Endothelial cell of umbilical vein (primary cell): ENCODE data around the gene PCDHB13. TPM values are rescaled to one million over a fixed set of nuclear protein-coding genes. Genes with fewer than 3 reads are reported as not detected.
"Not testable (repeated sequence)": the region's sequence is repeated elsewhere in the genome, so short reads cannot be mapped to it uniquely, and the experiment has no call there.

Experiments used
- BruUV-seq: library from RNA; stranded (reverse); fragments of 400-500 nt; replicated peaks from 2 replicates; lab custom pipeline; 2021; lab: Mats Ljungman, UMichigan
- CTCF ChIA-PET: fragments of 300-600, 350-600 bp; sonication (Branson Sonifier 250); formaldehyde crosslinking; loops from one replicate; lab custom pipeline; 2021; ENCODE audit warnings: antibody characterized with exemption, inconsistent platforms; lab: Charles Lee
- POLR2A ChIA-PET: fragments of 300-600, 350-600 bp; sonication (Branson Sonifier 250); formaldehyde crosslinking; loops from one replicate; lab custom pipeline; 2021; ENCODE audit warnings: antibody characterized with exemption, inconsistent platforms; lab: Charles Lee
- DNase-seq: peaks from one replicate; pipeline ENCODE4 v3.0.0-alpha.2; 2011; ENCODE audit warnings: low read depth, low spot score
- FAIRE-seq: peaks from 2 replicates; lab custom pipeline; 2011; peaks lifted over from hg19 to GRCh38; lab: Jason Lieb, UNC
- H2AFZ ChIP-seq: 2 replicates; pipeline ENCODE4 v1.6.0; 2012; ENCODE audit warnings: low read depth, low read length, control low read depth, inconsistent platforms
- H3K27ac ChIP-seq: 2 replicates; pipeline ENCODE4 v1.5.1; 2011; ENCODE audit warnings: low read depth, mild to moderate bottlenecking, control low read depth, low read length, moderate library complexity; ENCODE audit not compliant: insufficient read depth
- H3K27me3 ChIP-seq, 2 experiments: 2 replicates each; pipeline versions ENCODE4 v1.6.0 to v1.6.1; 2011; ENCODE audit warnings: low read length in 2 of 2, mixed read lengths in 1 of 2; ENCODE audit not compliant: control insufficient read depth in 2 of 2, insufficient read depth in 2 of 2
- H3K36me3 ChIP-seq, 2 experiments: 2 replicates in 1 of 2; 3 replicates in 1 of 2; pipeline ENCODE4 v1.5.1; 2011; ENCODE audit warnings: low read length in 2 of 2, mild to moderate bottlenecking in 1 of 2, moderate library complexity in 1 of 2; ENCODE audit not compliant: control insufficient read depth in 2 of 2, insufficient read depth in 2 of 2; ENCODE audit errors: extremely low read depth in 1 of 2
- H3K4me1 ChIP-seq: 3 replicates; pipeline ENCODE4 v1.5.1; 2011; ENCODE audit warnings: mild to moderate bottlenecking, low read length; ENCODE audit not compliant: control insufficient read depth, insufficient read depth; ENCODE audit errors: extremely low read depth
- H3K4me2 ChIP-seq: 2 replicates; pipeline ENCODE4 v1.6.1; 2011; ENCODE audit warnings: low read length, control low read depth, mixed read lengths; ENCODE audit not compliant: insufficient read depth
- H3K4me3 ChIP-seq, 3 experiments: fragments of 200-600 bp in 1 of 3; sonication (generic), shearing (Covaris generic) in 1 of 3; replicated peaks in 1 of 3; 2 replicates each; pipeline ENCODE4 v1.5.1; 2011 to 2016; ENCODE audit warnings: control low read depth in 3 of 3, low read length in 3 of 3, mild to moderate bottlenecking in 2 of 3, inconsistent platforms in 1 of 3, low read depth in 1 of 3, moderate library complexity in 1 of 3; ENCODE audit not compliant: insufficient read depth in 1 of 3
- H3K79me2 ChIP-seq: 2 replicates; pipeline ENCODE4 v1.6.0; 2012; ENCODE audit warnings: low read length, inconsistent platforms; ENCODE audit not compliant: control insufficient read depth, insufficient read depth
- H3K9ac ChIP-seq: replicated peaks from 2 replicates; pipeline ENCODE3; 2011; ENCODE audit warnings: low read length, control low read depth; ENCODE audit not compliant: insufficient read depth; ENCODE audit errors: extremely low read depth
- H3K9me1 ChIP-seq: replicated peaks from 3 replicates; pipeline ENCODE4 v1.6.0; 2011; ENCODE audit warnings: mild to moderate bottlenecking, low read length; ENCODE audit not compliant: control insufficient read depth, insufficient read depth; ENCODE audit errors: extremely low read depth
- H3K9me3 ChIP-seq: replicated peaks from 2 replicates; pipeline ENCODE4 v1.5.1; 2012; ENCODE audit warnings: low read length, inconsistent platforms; ENCODE audit not compliant: control insufficient read depth, insufficient read depth
- H4K20me1 ChIP-seq: replicated peaks from 2 replicates; pipeline ENCODE3; 2011; ENCODE audit warnings: mild to moderate bottlenecking, low read length; ENCODE audit not compliant: control insufficient read depth, insufficient read depth; ENCODE audit errors: extremely low read depth
- CTCF ChIP-seq, 2 donors: IDR thresholded peaks; 1 replicate in 1 of 2; 2 replicates in 1 of 2; pipeline ENCODE4 v1.5.1; 2011; ENCODE audit warnings: low read length in 2 of 2, mild to moderate bottlenecking in 2 of 2, moderate library complexity in 2 of 2, control low read depth in 1 of 2, inconsistent platforms in 1 of 2, low read depth in 1 of 2; ENCODE audit not compliant: insufficient read depth in 1 of 2; ENCODE audit errors: extremely low read depth in 1 of 2
- EZH2 ChIP-seq: IDR thresholded peaks from 2 replicates; pipeline ENCODE4 v1.6.1; 2012; ENCODE audit warnings: borderline replicate concordance, low read depth, mild to moderate bottlenecking, moderate library complexity, low read length, inconsistent platforms; ENCODE audit not compliant: severe bottlenecking
- JUN ChIP-seq: IDR thresholded peaks from 2 replicates; pipeline ENCODE4 v1.6.1; 2011; ENCODE audit warnings: borderline replicate concordance, low read depth; ENCODE audit not compliant: insufficient read length, insufficient read depth
- dilution Hi-C: fragments of 300-500 bp; cut with MboI; formaldehyde crosslinking; loops from one replicate; pipeline ENCODE4 v1.15.0; 2019; ENCODE audit warnings: low sequenced_read_pairs; ENCODE audit not compliant: extremely low pct_ligation_motif_present
- intact Hi-C: fragments of 100-400 bp; cut with micrococcal nuclease; formaldehyde crosslinking; loops from one replicate; pipeline ENCODE4 v1.10.0; 2022
- polyA plus RNA-seq, 4 experiments: library from polyadenylated mRNA; depleted of rRNA in 3 of 4; stranded (reverse) in 3 of 4; unstranded in 1 of 4; fragments of >200 nt; gene quantifications; 2 replicates each; pipeline versions ENCODE4 v1.2.1 to v1.2.3, GENCODE V29; 2011 to 2012; ENCODE audit warnings: missing spikeins in 1 of 4
- total RNA-seq: library from RNA; stranded (reverse); gene quantifications from 2 replicates; pipeline ENCODE4 v1.2.3, GENCODE V29; 2021

The PCDHB13 gene
- total and polyA plus RNA-seq, 2 donors (not counting 3 experiments of a cell fraction or from before 2014, with no cell fraction given) = 0.57 to 0.77 TPM

- ChIA-PET POLR2A (no interaction called here), CTCF (interaction anchor here (0.7 to 1.4 kb wide), 6 partner anchors 10 to 375 kb away, joined by 3 to 11 read pairs (median 4); partner anchors contain the start of genes PCDHB16 and PCDHGA12)
- FAIRE-seq = peak; percentile 31
- H3K9me1 ChIP-seq = no peaks in the 10 kb centered on the region
- no peaks in the 10 kb centered on the region for H3K9me3 ChIP-seq
- no peaks in the 10 kb centered on the region for H3K36me3 ChIP-seq
- dilution Hi-C loops = no loop called here
- no peaks in the 10 kb centered on the region for H3K79me2 ChIP-seq
- intact Hi-C loops = no loop called here
- peak; percentile 31 to 32 for TF ChIP-seq CTCF (IDR thresholded peaks at IDR 0.05; ENCODE audit: extremely low read depth in 1 of 2, insufficient read depth in 1 of 2, low read depth in 1 of 2, low read length in 2 of 2)
- no peak for TF ChIP-seq EZH2
- TF ChIP-seq JUN = no peak
- no peaks in the 10 kb centered on the region for H4K20me1 ChIP-seq
- no peak within 1 kb of the TSS for H2AFZ ChIP-seq
- no peak within 1 kb of the TSS for H3K4me2 ChIP-seq
- DNase-seq = peak; percentile 43
- H3K4me1 ChIP-seq = no peaks in the 10 kb centered on the region
- H3K27me3 ChIP-seq = no peaks in the 10 kb centered on the region
- no TSS peak for BruUV-seq
- H3K27ac ChIP-seq = no peak within 1 kb of the TSS
- H3K4me3 ChIP-seq = no peak within 1 kb of the TSS
- H3K9ac ChIP-seq = no peak within 1 kb of the TSS
These were observed 21.5 kb upstream of the PCDHB13 start, which contains the start of gene PCDHB10 for GRCh38 chr5:141192110-141192725. Gene PCDHB10, plus strand, starts transcription at chr5:141192353. Its CDS starts 200 bp downstream, at chr5:141192553.

GRCh38 chr5:141194332-141194731 is 19.4 kb upstream of the PCDHB13 start:
- DNase-seq, dilution Hi-C loops, H3K4me2 ChIP-seq, FAIRE-seq, H3K9ac ChIP-seq, POLR2A ChIA-PET, intact Hi-C loops, CTCF ChIA-PET, H3K9me1 ChIP-seq, H3K36me3 ChIP-seq, H4K20me1 ChIP-seq, H3K4me3 ChIP-seq, H3K79me2 ChIP-seq, BruUV-seq, H2AFZ ChIP-seq, H3K27me3 ChIP-seq, H3K9me3 ChIP-seq, H3K27ac ChIP-seq, H3K4me1 ChIP-seq: not testable (repeated sequence)
